IgD-negative memory B cell (primary cell): ENCODE data around the gene OR13J1. TPM values are rescaled to one million over a fixed set of nuclear protein-coding genes. Genes with fewer than 3 reads are reported as not detected.

Experiments used
- polyA plus RNA-seq: library from polyadenylated mRNA; unstranded; fragments of 300-500 nt; fragmentation: Illumina TruSeq; gene quantifications from one replicate; pipeline ENCODE4 v1.2.3, GENCODE V29; 2021

The OR13J1 gene
- polyA plus RNA-seq, 1 donor from 2014 or later, result not detected

Other genes with a start within 250 kb of the OR13J1 start
- gene SIT1, start 219.5 kb downstream of the OR13J1 start, polyA plus RNA-seq, result 188 TPM
- 30.5 TPM for gene RMRP, start 212.4 kb downstream of the OR13J1 start, polyA plus RNA-seq
- 77.4 TPM for gene CCDC107, start 212.1 kb downstream of the OR13J1 start, polyA plus RNA-seq
- gene ARHGEF39, start 205.2 kb downstream of the OR13J1 start, polyA plus RNA-seq, result 0.64 TPM
- gene CA9, start 196.5 kb downstream of the OR13J1 start, polyA plus RNA-seq, result not detected
- gene TPM2, start 180.5 kb downstream of the OR13J1 start, polyA plus RNA-seq, result not detected
- 106 TPM for gene TLN1, start 138.2 kb downstream of the OR13J1 start, polyA plus RNA-seq
- gene CREB3, start 137.7 kb downstream of the OR13J1 start, polyA plus RNA-seq, result 29.3 TPM
- 34.6 TPM for gene GBA2, start 121.2 kb downstream of the OR13J1 start, polyA plus RNA-seq
- gene RGP1, start 121.1 kb downstream of the OR13J1 start, polyA plus RNA-seq, result 7.2 TPM
- 3.8 TPM for gene MSMP, start 116.1 kb downstream of the OR13J1 start, polyA plus RNA-seq
- 1.9 TPM for gene NPR2, start 78.8 kb downstream of the OR13J1 start, polyA plus RNA-seq
- gene SPAG8, start 58.1 kb downstream of the OR13J1 start, polyA plus RNA-seq, result 1.1 TPM
- 89.2 TPM for gene HINT2, start 55.4 kb downstream of the OR13J1 start, polyA plus RNA-seq
- gene FAM221B, start 41.7 kb downstream of the OR13J1 start, polyA plus RNA-seq, result not detected
- 1.3 TPM for gene TMEM8B, start 41.2 kb downstream of the OR13J1 start, polyA plus RNA-seq
- gene HRCT1, start 35.8 kb upstream of the OR13J1 start, polyA plus RNA-seq, result not detected
- not detected for gene SPAAR, start 39.1 kb upstream of the OR13J1 start, polyA plus RNA-seq
- gene OR2S2, start 87.8 kb upstream of the OR13J1 start, polyA plus RNA-seq, result not detected
- 5.3 TPM for gene RECK, start 166.5 kb upstream of the OR13J1 start, polyA plus RNA-seq